HAP-1 (cell line): ENCODE results near the gene NPTXR.
A peak's percentile ranks its signal among the peaks of the same experiment; 100 is the strongest.

Experiments
- DNase-seq, 2 experiments: peaks; one replicate each; pipeline ENCODE4 v3.0.0-alpha.2; 2016 to 2020; ENCODE audit warnings: low spot score in 2 of 2
- H3K27me3 ChIP-seq: fragments of 250-450 bp; sonication (Bioruptor Pico); 2 replicates; pipeline ENCODE4 v1.5.1; 2020; ENCODE audit warnings: low read depth, mild to moderate bottlenecking, moderate library complexity
- H3K36me3 ChIP-seq: fragments of 250-450 bp; sonication (Bioruptor Pico); replicated peaks from 2 replicates; pipeline ENCODE4 v1.5.1; 2020; ENCODE audit warnings: mild to moderate bottlenecking
- H3K4me1 ChIP-seq: fragments of 250-450 bp; sonication (Bioruptor Pico); 2 replicates; pipeline ENCODE4 v1.5.1; 2020; ENCODE audit warnings: mild to moderate bottlenecking
- H3K4me3 ChIP-seq: fragments of 250-450 bp; sonication (Bioruptor Pico); 2 replicates; pipeline ENCODE4 v1.5.1; 2020; ENCODE audit warnings: mild to moderate bottlenecking, moderate library complexity
- H3K9me3 ChIP-seq: fragments of 250-450 bp; sonication (Bioruptor Pico); 2 replicates; pipeline ENCODE4 v1.5.1; 2020; ENCODE audit warnings: mild to moderate bottlenecking, moderate library complexity
- in situ Hi-C: fragments of 300-500 bp; cut with MboI; formaldehyde crosslinking; loops from 3 replicates; pipeline ENCODE4 v1.14.3; 2020; ENCODE audit warnings: low sequenced_read_pairs, inconsistent platforms, mixed read lengths

The NPTXR gene

GRCh38 chr22:38853196-38853651, 9.4 kb upstream of the NPTXR start:
- H3K9me3 ChIP-seq = no peaks in the 10 kb centered on the region

GRCh38 chr22:38852522-38852921, 8.7 kb upstream of the NPTXR start:
- H3K9me3 ChIP-seq = no peaks in the 10 kb centered on the region
- no peaks in the 10 kb centered on the region for H3K36me3 ChIP-seq
- in situ Hi-C loops = no loop called here
- H3K4me1 ChIP-seq = no peaks in the 10 kb centered on the region
- peaks cover 33% of the 10 kb centered on the region for H3K27me3 ChIP-seq
- H3K4me3 ChIP-seq = no peak overlapping the region
- no peak for DNase-seq

More at GRCh38 chr22:38853196-38853651, 9.4 kb upstream of the NPTXR start:
- H3K4me1 ChIP-seq = no peaks in the 10 kb centered on the region
- H3K4me3 ChIP-seq = no peak overlapping the region
- H3K36me3 ChIP-seq = no peaks in the 10 kb centered on the region
- in situ Hi-C loops = no loop called here
- no peak for DNase-seq
- H3K27me3 ChIP-seq = peaks cover 32% of the 10 kb centered on the region

GRCh38 chr22:38850941-38851849, 7.4 kb upstream of the NPTXR start:
- Histone ChIP-seq H3K4me1 (no peaks in the 10 kb centered on the region), H3K4me3 (no peak overlapping the region), H3K9me3 (no peaks in the 10 kb centered on the region), H3K36me3 (no peaks in the 10 kb centered on the region), H3K27me3 (peaks cover 33% of the 10 kb centered on the region)
- in situ Hi-C loops = no loop called here
- DNase-seq = no peak

- Histone ChIP-seq H3K4me3 (no peak overlapping the region), H3K27me3 (peaks cover 33% of the 10 kb centered on the region), H3K36me3 (no peaks in the 10 kb centered on the region), H3K4me1 (no peaks in the 10 kb centered on the region), H3K9me3 (no peaks in the 10 kb centered on the region)
- no peak for DNase-seq
- in situ Hi-C loops = no loop called here
Observed at GRCh38 chr22:38850399-38850798, 6.6 kb upstream of the NPTXR start.

- H3K4me3 ChIP-seq = no peak overlapping the region
- in situ Hi-C loops = no loop called here
- peaks cover 33% of the 10 kb centered on the region for H3K27me3 ChIP-seq
Observed at GRCh38 chr22:38849811-38850210, 6.0 kb upstream of the NPTXR start.

GRCh38 chr22:38846412-38846811, 2.6 kb upstream of the NPTXR start:
- Histone ChIP-seq H3K36me3 (no peaks in the 10 kb centered on the region), H3K27me3 (peaks cover 49% of the 10 kb centered on the region), H3K9me3 (no peaks in the 10 kb centered on the region), H3K4me3 (no peak overlapping the region), H3K4me1 (no peaks in the 10 kb centered on the region)
- in situ Hi-C loops = no loop called here
- DNase-seq = no peak

More at GRCh38 chr22:38849811-38850210, 6.0 kb upstream of the NPTXR start:
- Histone ChIP-seq H3K4me1 (no peaks in the 10 kb centered on the region), H3K9me3 (no peaks in the 10 kb centered on the region), H3K36me3 (no peaks in the 10 kb centered on the region)
- DNase-seq = no peak

GRCh38 chr22:38845004-38845740, 1.3 kb upstream of the NPTXR start:
- DNase-seq = no peak
- H3K36me3 ChIP-seq = no peaks in the 10 kb centered on the region
- in situ Hi-C loops = no loop called here
- peaks cover 55% of the 10 kb centered on the region for H3K27me3 ChIP-seq
- no peaks in the 10 kb centered on the region for H3K4me1 ChIP-seq
- H3K9me3 ChIP-seq = no peaks in the 10 kb centered on the region
- H3K4me3 ChIP-seq = no peak overlapping the region

GRCh38 chr22:38844315-38845003, 631 bp upstream of the NPTXR start:
- peaks cover 50% of the 10 kb centered on the region for H3K27me3 ChIP-seq
- H3K9me3 ChIP-seq = no peaks in the 10 kb centered on the region
- H3K4me3 ChIP-seq = peak overlapping the region; percentile 18
- no peaks in the 10 kb centered on the region; the same call in 1 of the 2 replicates for H3K4me1 ChIP-seq
- H3K36me3 ChIP-seq = no peaks in the 10 kb centered on the region
- no peak for DNase-seq
- in situ Hi-C loops = no loop called here

GRCh38 chr22:38843201-38843656, 599 bp downstream of the NPTXR start:
- Histone ChIP-seq H3K4me3 (peak overlapping the region; percentile 14; the same call in 1 of the 2 replicates), H3K36me3 (no peaks in the 10 kb centered on the region), H3K9me3 (no peaks in the 10 kb centered on the region), H3K27me3 (peaks cover 38% of the 10 kb centered on the region), H3K4me1 (no peaks in the 10 kb centered on the region; the same call in 1 of the 2 replicates)
- in situ Hi-C loops = no loop called here
- DNase-seq = peak; percentile 29 to 50

- no peaks in the 10 kb centered on the region; the same call in 1 of the 2 replicates for H3K4me1 ChIP-seq
- no peak for DNase-seq
- in situ Hi-C loops = no loop called here
- peak overlapping the region; percentile 14; the same call in 1 of the 2 replicates for H3K4me3 ChIP-seq
- no peaks in the 10 kb centered on the region for H3K36me3 ChIP-seq
- no peaks in the 10 kb centered on the region for H3K9me3 ChIP-seq
- peaks cover 36% of the 10 kb centered on the region for H3K27me3 ChIP-seq
Observed at GRCh38 chr22:38842512-38843200, 1.2 kb downstream of the NPTXR start.

- H3K4me1 ChIP-seq = no peaks in the 10 kb centered on the region; the same call in 1 of the 2 replicates
- DNase-seq = no peak
- H3K36me3 ChIP-seq = no peaks in the 10 kb centered on the region
- H3K9me3 ChIP-seq = no peaks in the 10 kb centered on the region
- no peak overlapping the region for H3K4me3 ChIP-seq
- in situ Hi-C loops = no loop called here
- H3K27me3 ChIP-seq = peaks cover 40% of the 10 kb centered on the region
Observed at GRCh38 chr22:38841635-38842034, 2.2 kb downstream of the NPTXR start.

GRCh38 chr22:38841211-38841610, 2.6 kb downstream of the NPTXR start:
- Histone ChIP-seq H3K4me1 (peaks cover under 1% of the 10 kb centered on the region; the same call in 1 of the 2 replicates), H3K4me3 (no peak overlapping the region), H3K27me3 (peaks cover 44% of the 10 kb centered on the region), H3K36me3 (no peaks in the 10 kb centered on the region), H3K9me3 (no peaks in the 10 kb centered on the region)
- in situ Hi-C loops = no loop called here
- DNase-seq = no peak

- no peak for DNase-seq
- no peaks in the 10 kb centered on the region for H3K36me3 ChIP-seq
- peaks cover 7% of the 10 kb centered on the region; the same call in 1 of the 2 replicates for H3K4me1 ChIP-seq
- no peak overlapping the region for H3K4me3 ChIP-seq
- peaks cover 47% of the 10 kb centered on the region for H3K27me3 ChIP-seq
- no peaks in the 10 kb centered on the region for H3K9me3 ChIP-seq
- in situ Hi-C loops = no loop called here
Observed at GRCh38 chr22:38840129-38840528, 3.7 kb downstream of the NPTXR start.
